HG02943 (cell line): Measurements from ENCODE around the gene ETNPPL.

Experiments used
- ATAC-seq: cut with Tn5 transposase; IDR thresholded peaks from one replicate; pipeline ENCODE4 v1.9.1; 2021; ENCODE audit warnings: mild to moderate bottlenecking, low read depth, moderate library complexity; ENCODE audit not compliant: unreplicated experiment

Gene ETNPPL

GRCh38 chr4:108702960-108703359 lies 59.9 kb downstream of the ETNPPL start:
- ATAC-seq = no peak

GRCh38 chr4:108700081-108700757 lies 62.6 kb downstream of the ETNPPL start:
- no peak for ATAC-seq

GRCh38 chr4:108696160-108696559 lies 66.7 kb downstream of the ETNPPL start:
- ATAC-seq = no peak

- ATAC-seq = no peak
Observed at GRCh38 chr4:108695062-108695461, 67.8 kb downstream of the ETNPPL start.

GRCh38 chr4:108694423-108694822 lies 68.4 kb downstream of the ETNPPL start:
- ATAC-seq = no peak

- no peak for ATAC-seq
Observed at GRCh38 chr4:108693819-108694218, 69.0 kb downstream of the ETNPPL start.

GRCh38 chr4:108693211-108693610 lies 69.6 kb downstream of the ETNPPL start:
- ATAC-seq = no peak
